ENCODE measurements around the gene RPL41.

- TF ChIP-seq CTCF (IDR thresholded peaks at IDR 0.05) (no peak), POLR2A (IDR thresholded peaks at IDR 0.05) (no peak), POLR2AphosphoS5 (IDR thresholded peaks at IDR 0.05) (no peak), EP300 (IDR thresholded peaks at IDR 0.05) (no peak)
These were observed 13.6 kb downstream of the RPL41 start for GRCh38 chr12:56129942-56130495.

Data from upper lobe of left lung (tissue), 4 donors.